Testis (tissue), 3 donors: ENCODE measurements around the gene CYTH4. TPM values are rescaled to one million over a fixed set of nuclear protein-coding genes. Genes with fewer than 3 reads are reported as not detected.

Source experiments
- DNase-seq: peaks from one replicate; pipeline ENCODE4 v3.0.0-alpha.2; 2019
- H3K27ac ChIP-seq, 2 donors: fragments of 200-600 bp; sonication (generic); one replicate each; pipeline ENCODE4 v1.5.1; 2019
- H3K27me3 ChIP-seq: fragments of 200-600 bp; sonication (generic); one replicate; pipeline ENCODE4 v1.5.1; 2019
- H3K36me3 ChIP-seq: fragments of 200-600 bp; sonication (generic); one replicate; pipeline ENCODE4 v1.5.1; 2017; ENCODE audit warnings: low read depth; ENCODE audit errors: missing control alignments
- H3K4me1 ChIP-seq: fragments of 200-600 bp; sonication (generic); one replicate; pipeline ENCODE4 v1.5.1; 2019
- H3K4me3 ChIP-seq, 2 donors: fragments of 200-600 bp; sonication (generic); one replicate each; pipeline ENCODE4 v1.5.1; 2017 to 2019
- H3K9me3 ChIP-seq: fragments of 200-600 bp; sonication (generic); one replicate; pipeline ENCODE4 v1.5.1; 2017
- POLR2A ChIP-seq: fragments of 450-650 bp; IDR thresholded peaks from one replicate; pipeline ENCODE4 v1.6.1; 2017; ENCODE audit warnings: antibody characterized with exemption, mild to moderate bottlenecking, moderate library complexity
- WGBS, 2 donors: methylation state at CpG; one replicate each; pipeline ENCODE4 v1.1.5; 2018; 5-methylcytosine and 5-hydroxymethylcytosine counted together
- intact Hi-C: fragments of 100-400 bp; cut with DNase I; formaldehyde crosslinking; loops from one replicate; pipeline ENCODE4 v1.15.1; 2023; ENCODE audit warnings: low total_unique reads
- polyA plus RNA-seq: library from polyadenylated mRNA; stranded (reverse); fragments of 350-450 nt; fragmentation: Illumina TruSeq; extraction: RNeasy Lipid Tissue Mini Kit (QIAGEN cat#74804); gene quantifications from one replicate; pipeline ENCODE4 v1.2.3, GENCODE V29; 2014; ENCODE audit warnings: low read depth, low replicate concordance; ENCODE audit not compliant: insufficient read depth
- total RNA-seq, 2 donors: library from RNA; depleted of rRNA; stranded (reverse); fragments of >200 nt; gene quantifications; one replicate each; pipeline ENCODE4 v1.2.3, GENCODE V29; 2016
- TF ChIP-seq, protein P1 (sequence below), 3 experiments: fragments of 450-650 bp in 2 of 3; fragments of 200-600 bp in 1 of 3; sonication (generic) in 1 of 3; IDR thresholded peaks; one replicate each; pipeline ENCODE4 v1.5.1; 2016 to 2019; ENCODE audit warnings: antibody characterized with exemption in 3 of 3, mild to moderate bottlenecking in 2 of 3, moderate library complexity in 1 of 3

The CYTH4 gene
- total and polyA plus RNA-seq, 3 donors from 2014 or later, result 2.7 to 7.2 (median 6.8) TPM

DNA sequence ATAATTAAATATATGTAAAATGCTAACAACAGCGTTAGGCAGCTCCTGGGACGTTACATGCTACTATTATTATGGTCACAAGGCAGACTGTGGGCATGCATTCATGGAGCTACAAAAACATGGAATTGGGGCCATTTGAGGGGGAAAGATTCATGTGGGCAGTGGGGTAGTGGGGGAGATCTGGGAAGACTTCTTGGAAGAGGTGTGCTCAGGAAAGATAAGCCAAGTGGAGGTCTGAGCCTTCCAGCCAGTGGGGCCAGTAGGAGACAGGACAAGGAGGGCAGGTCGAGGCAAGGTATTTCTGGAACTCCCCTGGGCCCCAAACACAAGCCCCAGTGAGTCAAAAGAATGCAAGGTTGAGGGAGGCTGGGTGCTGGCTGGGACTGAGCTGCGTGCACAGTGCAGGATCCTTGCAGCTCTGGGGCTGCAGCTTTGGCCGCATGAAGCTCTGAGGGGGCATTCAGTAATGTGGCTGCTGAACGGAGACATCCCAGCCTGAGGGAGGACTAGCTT lies 35.4 kb downstream of the CYTH4 start:
- Histone ChIP-seq H3K4me3 (no peak overlapping the region), H3K27ac (no peak overlapping the region), H3K4me1 (no peaks in the 10 kb centered on the region), H3K36me3 (no peaks in the 10 kb centered on the region), H3K27me3 (no peaks in the 10 kb centered on the region), H3K9me3 (no peaks in the 10 kb centered on the region)
- intact Hi-C loops, result loop anchor here (10.0 kb wide), 1 partner anchor 107 kb away; the partner anchor contains the start of gene ELFN2
- WGBS, 2 donors, result 74 to 77% methylated on average over 5 to 6 of the region's 6 CpGs
- no peak for DNase-seq
- TF ChIP-seq POLR2A, result no peak
- TF ChIP-seq, protein P1, sequence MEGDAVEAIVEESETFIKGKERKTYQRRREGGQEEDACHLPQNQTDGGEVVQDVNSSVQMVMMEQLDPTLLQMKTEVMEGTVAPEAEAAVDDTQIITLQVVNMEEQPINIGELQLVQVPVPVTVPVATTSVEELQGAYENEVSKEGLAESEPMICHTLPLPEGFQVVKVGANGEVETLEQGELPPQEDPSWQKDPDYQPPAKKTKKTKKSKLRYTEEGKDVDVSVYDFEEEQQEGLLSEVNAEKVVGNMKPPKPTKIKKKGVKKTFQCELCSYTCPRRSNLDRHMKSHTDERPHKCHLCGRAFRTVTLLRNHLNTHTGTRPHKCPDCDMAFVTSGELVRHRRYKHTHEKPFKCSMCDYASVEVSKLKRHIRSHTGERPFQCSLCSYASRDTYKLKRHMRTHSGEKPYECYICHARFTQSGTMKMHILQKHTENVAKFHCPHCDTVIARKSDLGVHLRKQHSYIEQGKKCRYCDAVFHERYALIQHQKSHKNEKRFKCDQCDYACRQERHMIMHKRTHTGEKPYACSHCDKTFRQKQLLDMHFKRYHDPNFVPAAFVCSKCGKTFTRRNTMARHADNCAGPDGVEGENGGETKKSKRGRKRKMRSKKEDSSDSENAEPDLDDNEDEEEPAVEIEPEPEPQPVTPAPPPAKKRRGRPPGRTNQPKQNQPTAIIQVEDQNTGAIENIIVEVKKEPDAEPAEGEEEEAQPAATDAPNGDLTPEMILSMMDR (IDR thresholded peaks at IDR 0.05), result no peak

DNA sequence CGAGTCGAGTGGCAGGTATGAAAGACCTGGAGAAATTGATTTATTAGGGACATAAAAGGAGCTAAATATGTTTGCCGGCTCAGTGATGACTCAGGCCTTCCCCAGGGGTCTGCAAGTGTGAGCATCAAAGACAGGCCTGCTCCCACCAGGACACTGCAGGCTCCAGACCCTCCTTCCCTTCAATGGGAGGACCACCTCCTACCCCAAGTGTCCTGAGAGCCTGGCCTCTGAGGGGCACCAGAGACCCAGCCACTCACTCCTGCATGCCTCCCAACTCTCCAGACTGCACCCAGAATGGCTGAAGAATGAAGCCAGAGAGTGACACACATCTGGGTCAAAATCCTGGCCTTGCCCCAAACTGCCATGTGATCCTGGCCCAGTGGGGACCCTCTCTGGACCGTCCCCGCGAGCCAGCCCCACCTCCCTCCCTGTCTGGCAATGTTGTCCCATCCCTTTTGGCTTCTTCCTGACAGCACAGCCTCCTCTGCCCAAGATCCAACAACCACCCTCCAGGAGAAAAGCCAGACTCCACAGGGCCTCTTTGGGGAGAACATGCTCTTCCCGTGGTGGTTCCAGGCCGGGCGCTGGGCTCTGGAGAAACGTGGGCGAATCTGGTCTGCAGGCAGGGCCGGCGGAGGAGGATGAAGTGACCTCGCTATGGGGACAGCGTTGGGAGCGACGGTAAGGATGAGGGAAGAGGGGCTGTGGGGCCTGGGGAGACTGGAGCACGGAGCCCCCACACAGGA lies 36.2 kb downstream of the CYTH4 start:
- TF ChIP-seq POLR2A, result no peak
- TF ChIP-seq, protein P1 (IDR thresholded peaks at IDR 0.05), result no peak
- Histone ChIP-seq H3K9me3 (no peaks in the 10 kb centered on the region), H3K4me3 (no peak overlapping the region), H3K36me3 (no peaks in the 10 kb centered on the region), H3K4me1 (no peaks in the 10 kb centered on the region), H3K27ac (no peak overlapping the region), H3K27me3 (no peaks in the 10 kb centered on the region)
- intact Hi-C loops, result loop anchor here (10.0 kb wide), 1 partner anchor 106 kb away; the partner anchor contains the start of gene ELFN2
- WGBS, 2 donors, result 77 to 78% methylated on average over 17 to 18 of the region's 18 CpGs
- no peak for DNase-seq

DNA sequence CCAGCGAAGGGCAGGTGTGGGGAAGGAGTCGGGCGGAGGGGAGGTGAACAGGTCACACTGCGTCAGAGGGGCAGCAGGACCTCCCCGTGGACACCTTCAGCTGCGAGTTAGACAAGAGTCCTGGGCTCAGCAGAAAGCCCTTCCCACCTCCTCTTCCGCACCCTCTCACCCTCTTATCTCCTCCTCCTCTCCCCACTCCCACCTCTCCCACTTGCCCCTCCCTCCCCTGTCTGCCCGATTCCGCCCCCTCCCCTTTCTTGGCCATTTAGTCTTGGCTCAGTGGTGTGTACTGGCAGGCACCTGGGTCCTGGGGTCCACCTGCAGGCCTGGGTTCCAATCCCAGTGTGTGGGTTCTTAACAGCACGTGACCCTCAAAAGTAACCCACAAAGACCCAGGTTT lies 37.2 kb downstream of the CYTH4 start:
- H3K4me3 ChIP-seq, result no peak overlapping the region
- H3K27ac ChIP-seq, result no peak overlapping the region
- 76 to 81% methylated on average over 10 of the region's 10 CpGs for WGBS, 2 donors
- H3K9me3 ChIP-seq, result no peaks in the 10 kb centered on the region
- H3K36me3 ChIP-seq, result no peaks in the 10 kb centered on the region
- no peak for DNase-seq
- intact Hi-C loops, result loop anchor here (10.0 kb wide), 1 partner anchor 105 kb away; the partner anchor contains the start of gene ELFN2
- no peak for TF ChIP-seq POLR2A
- TF ChIP-seq, protein P1 (IDR thresholded peaks at IDR 0.05), result no peak
- peaks cover 3% of the 10 kb centered on the region for H3K27me3 ChIP-seq
- H3K4me1 ChIP-seq, result peaks cover under 1% of the 10 kb centered on the region

DNA sequence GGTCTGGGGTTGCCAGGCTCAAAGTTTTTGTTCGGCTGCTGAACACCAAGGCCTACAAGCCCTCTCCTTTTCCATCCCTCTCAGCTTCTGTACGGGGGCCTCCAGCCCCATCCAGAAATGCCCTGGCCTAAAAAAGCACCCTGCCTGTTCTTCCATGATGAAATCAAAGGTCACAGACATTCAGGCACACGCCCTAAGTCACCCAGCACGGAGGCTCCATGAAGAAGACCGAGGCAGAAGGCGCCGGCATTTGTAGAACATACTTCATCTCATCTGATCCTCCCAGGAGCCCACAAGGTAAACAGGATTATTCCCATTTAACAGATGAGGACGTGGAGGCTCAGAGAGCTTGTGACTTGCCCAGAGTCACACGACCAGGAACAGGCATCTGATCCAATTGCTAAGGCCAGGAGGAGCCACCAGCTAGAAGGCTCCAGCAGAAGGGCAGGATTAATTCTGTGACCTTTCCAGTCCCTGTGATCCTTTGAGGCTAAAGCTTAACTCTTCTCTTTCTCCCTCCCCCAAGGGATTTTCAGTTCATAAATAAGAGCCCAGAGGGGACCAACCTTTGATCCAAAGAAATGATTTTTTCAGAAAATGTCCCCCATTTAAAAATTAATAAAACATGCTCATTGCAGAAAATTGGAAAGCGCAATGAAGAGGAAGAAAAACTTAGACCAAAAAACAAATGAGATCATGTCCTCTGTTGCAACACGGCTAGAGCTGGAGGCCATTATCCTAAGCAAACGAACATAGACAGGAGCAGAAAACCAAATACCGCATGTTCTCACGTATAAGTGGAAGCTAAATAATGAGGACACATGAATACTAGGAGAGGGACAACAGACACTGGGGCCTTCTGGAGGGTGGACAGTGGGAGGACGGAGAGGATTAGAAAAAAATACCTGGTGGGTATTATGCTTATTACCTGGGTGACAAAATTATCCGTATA lies 38.7 kb downstream of the CYTH4 start:
- no peaks in the 10 kb centered on the region for H3K36me3 ChIP-seq
- 84 to 89% methylated on average over 16 of the region's 16 CpGs for WGBS, 2 donors
- H3K27ac ChIP-seq, result no peak overlapping the region
- intact Hi-C loops, result no loop called here
- peaks cover 8% of the 10 kb centered on the region for H3K4me1 ChIP-seq
- no peak overlapping the region for H3K4me3 ChIP-seq
- no peaks in the 10 kb centered on the region for H3K9me3 ChIP-seq
- TF ChIP-seq, protein P1 (IDR thresholded peaks at IDR 0.05), result no peak
- TF ChIP-seq POLR2A, result no peak
- H3K27me3 ChIP-seq, result peaks cover 3% of the 10 kb centered on the region
- no peak for DNase-seq
